Caco-2 (cell line): Measurements from ENCODE around the gene ABHD12. TPM values are rescaled to one million over a fixed set of nuclear protein-coding genes. Genes with fewer than 3 reads are reported as not detected.

ENCODE experiments used
- BruUV-seq: library from RNA; stranded (reverse); fragments of 400-500 nt; replicated peaks from 2 replicates; lab custom pipeline; 2021; lab: Mats Ljungman, UMichigan
- CTCF ChIA-PET: fragments of 300-600 bp; sonication (Branson Sonifier 250); formaldehyde crosslinking; loops from one replicate; lab custom pipeline; 2022; ENCODE audit warnings: antibody characterized with exemption; lab: Charles Lee
- POLR2A ChIA-PET: fragments of 300-600 bp; sonication (Branson Sonifier 250); formaldehyde crosslinking; loops from one replicate; lab custom pipeline; 2022; ENCODE audit warnings: antibody characterized with exemption; lab: Charles Lee
- DNase-seq, 2 experiments: peaks; one replicate each; pipeline versions ENCODE4 v3.0.0 to v3.0.0-alpha.2; 2020 to 2022
- H3K27me3 ChIP-seq: replicated peaks from 2 replicates; pipeline ENCODE4 v1.6.0; 2011; ENCODE audit warnings: low read length; ENCODE audit not compliant: control insufficient read depth, insufficient read depth
- H3K36me3 ChIP-seq: 2 replicates; pipeline ENCODE4 v1.5.1; 2011; ENCODE audit warnings: low read length; ENCODE audit not compliant: control insufficient read depth, insufficient read depth
- H3K4me1 ChIP-seq: fragments of 250-450 bp; sonication (Bioruptor Pico); 2 replicates; pipeline ENCODE4 v1.5.1; 2020; ENCODE audit warnings: mild to moderate bottlenecking
- H3K4me3 ChIP-seq: 2 replicates; pipeline ENCODE4 v1.5.1; 2011; ENCODE audit warnings: low read depth, mild to moderate bottlenecking, control low read depth, low read length
- H3K9me3 ChIP-seq: fragments of 250-450 bp; sonication (Bioruptor Pico); 2 replicates; pipeline ENCODE4 v1.5.1; 2020; ENCODE audit warnings: mild to moderate bottlenecking, moderate library complexity
- H3K27ac Mint-ChIP-seq: one replicate; pipeline ENCODE4 v1.8.0; 2022; ENCODE audit warnings: mixed read lengths; ENCODE audit not compliant: unreplicated experiment
- H3K27me3 Mint-ChIP-seq: one replicate; pipeline ENCODE4 v1.8.0; 2022; ENCODE audit warnings: mixed read lengths; ENCODE audit not compliant: insufficient read depth, unreplicated experiment
- H3K36me3 Mint-ChIP-seq: one replicate; pipeline ENCODE4 v1.8.0; 2022; ENCODE audit warnings: mild to moderate bottlenecking, mixed read lengths; ENCODE audit not compliant: insufficient read depth, unreplicated experiment
- H3K4me1 Mint-ChIP-seq: one replicate; pipeline ENCODE4 v1.8.0; 2022; ENCODE audit warnings: low read depth, mixed read lengths; ENCODE audit not compliant: unreplicated experiment
- H3K4me3 Mint-ChIP-seq: one replicate; pipeline ENCODE4 v1.8.0; 2022; ENCODE audit warnings: mild to moderate bottlenecking, moderate library complexity, mixed read lengths; ENCODE audit not compliant: unreplicated experiment
- H3K9me3 Mint-ChIP-seq: one replicate; pipeline ENCODE4 v1.8.0; 2022; ENCODE audit warnings: mixed read lengths; ENCODE audit not compliant: unreplicated experiment
- intact Hi-C: fragments of 100-400 bp; cut with micrococcal nuclease; formaldehyde crosslinking; loops from one replicate; pipeline ENCODE4 v1.10.0; 2022; ENCODE audit not compliant: unreplicated experiment
- total RNA-seq: library from RNA; stranded (reverse); gene quantifications from 2 replicates; pipeline ENCODE4 v1.2.3, GENCODE V29; 2022
- TF ChIP-seq, protein P1 (sequence below), 2 experiments: fragments of 200-600 bp in 1 of 2; IDR thresholded peaks; 1 replicate in 1 of 2; 2 replicates in 1 of 2; pipeline versions ENCODE4 v1.5.1 to v1.8.0; 2011 to 2022; ENCODE audit warnings: antibody characterized with exemption in 1 of 2, control low read depth in 1 of 2, inconsistent platforms in 1 of 2, low read depth in 1 of 2, low read length in 1 of 2, mild to moderate bottlenecking in 1 of 2, moderate library complexity in 1 of 2; ENCODE audit not compliant: insufficient read depth in 1 of 2, severe bottlenecking in 1 of 2, unreplicated experiment in 1 of 2

The ABHD12 gene
- total RNA-seq, 1 experiment from 2014 or later = 104 TPM

DNA sequence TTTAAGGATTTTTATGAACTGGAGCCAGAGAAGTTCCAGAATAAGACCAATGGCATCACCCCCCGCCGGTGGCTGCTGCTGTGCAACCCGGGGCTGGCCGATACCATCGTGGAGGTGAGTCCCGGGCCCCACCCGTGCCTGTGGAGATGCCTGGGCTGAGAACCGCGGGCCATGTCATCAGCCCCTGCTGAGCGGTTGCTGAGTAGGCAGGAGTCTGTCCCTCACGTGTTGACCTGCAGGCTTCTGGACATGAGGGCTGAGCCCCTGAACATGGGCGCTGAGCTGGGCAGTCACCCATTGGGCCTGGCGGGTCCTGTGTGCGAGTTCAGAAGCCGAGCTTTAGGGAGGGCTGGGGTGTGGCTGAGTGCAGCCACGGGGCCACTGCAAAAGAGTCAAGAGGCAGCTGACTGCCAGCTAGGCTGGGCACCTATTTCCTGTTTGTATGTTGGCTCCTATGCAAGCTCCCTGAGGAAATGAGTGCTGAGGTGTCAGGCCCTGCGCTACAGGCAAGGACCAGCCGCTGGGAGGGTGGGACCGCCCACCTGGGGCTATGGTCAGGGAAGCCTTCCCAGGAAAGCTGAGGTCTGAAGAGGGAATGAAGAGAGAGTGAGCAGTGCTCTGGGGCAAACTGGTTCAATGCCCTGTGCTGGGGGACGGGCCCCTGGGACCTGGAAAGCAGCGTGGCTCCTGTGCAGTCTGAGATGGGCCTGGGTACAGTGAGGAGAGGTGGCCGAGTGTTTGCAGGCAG is 108.4 kb downstream of the ABHD12 start:
- H3K27ac Mint-ChIP-seq = peak overlapping the region; percentile 16
- intact Hi-C loops = no loop called here
- no peaks in the 10 kb centered on the region for H3K27me3 Mint-ChIP-seq
- H3K36me3 Mint-ChIP-seq = peaks cover 34% of the 10 kb centered on the region
- no TSS peak for BruUV-seq
- ChIA-PET CTCF (no interaction called here), POLR2A (no interaction called here)
- no peak overlapping the region for H3K4me3 ChIP-seq
- TF ChIP-seq, protein P1, sequence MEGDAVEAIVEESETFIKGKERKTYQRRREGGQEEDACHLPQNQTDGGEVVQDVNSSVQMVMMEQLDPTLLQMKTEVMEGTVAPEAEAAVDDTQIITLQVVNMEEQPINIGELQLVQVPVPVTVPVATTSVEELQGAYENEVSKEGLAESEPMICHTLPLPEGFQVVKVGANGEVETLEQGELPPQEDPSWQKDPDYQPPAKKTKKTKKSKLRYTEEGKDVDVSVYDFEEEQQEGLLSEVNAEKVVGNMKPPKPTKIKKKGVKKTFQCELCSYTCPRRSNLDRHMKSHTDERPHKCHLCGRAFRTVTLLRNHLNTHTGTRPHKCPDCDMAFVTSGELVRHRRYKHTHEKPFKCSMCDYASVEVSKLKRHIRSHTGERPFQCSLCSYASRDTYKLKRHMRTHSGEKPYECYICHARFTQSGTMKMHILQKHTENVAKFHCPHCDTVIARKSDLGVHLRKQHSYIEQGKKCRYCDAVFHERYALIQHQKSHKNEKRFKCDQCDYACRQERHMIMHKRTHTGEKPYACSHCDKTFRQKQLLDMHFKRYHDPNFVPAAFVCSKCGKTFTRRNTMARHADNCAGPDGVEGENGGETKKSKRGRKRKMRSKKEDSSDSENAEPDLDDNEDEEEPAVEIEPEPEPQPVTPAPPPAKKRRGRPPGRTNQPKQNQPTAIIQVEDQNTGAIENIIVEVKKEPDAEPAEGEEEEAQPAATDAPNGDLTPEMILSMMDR (IDR thresholded peaks at IDR 0.05; ENCODE audit: insufficient read depth in 1 of 2, low read depth in 1 of 2, low read length in 1 of 2, severe bottlenecking in 1 of 2, unreplicated experiment in 1 of 2) = no peak
- no peaks in the 10 kb centered on the region for H3K9me3 ChIP-seq
- H3K4me3 Mint-ChIP-seq = no peak overlapping the region
- no peaks in the 10 kb centered on the region for H3K4me1 ChIP-seq
- H3K9me3 Mint-ChIP-seq = no peaks in the 10 kb centered on the region
- no peaks in the 10 kb centered on the region for H3K4me1 Mint-ChIP-seq
- DNase-seq = peak in 1 of 2 experiments; percentile 30
- H3K36me3 ChIP-seq = no peaks in the 10 kb centered on the region; the same call in 1 of the 2 replicates
- no peaks in the 10 kb centered on the region for H3K27me3 ChIP-seq

DNA sequence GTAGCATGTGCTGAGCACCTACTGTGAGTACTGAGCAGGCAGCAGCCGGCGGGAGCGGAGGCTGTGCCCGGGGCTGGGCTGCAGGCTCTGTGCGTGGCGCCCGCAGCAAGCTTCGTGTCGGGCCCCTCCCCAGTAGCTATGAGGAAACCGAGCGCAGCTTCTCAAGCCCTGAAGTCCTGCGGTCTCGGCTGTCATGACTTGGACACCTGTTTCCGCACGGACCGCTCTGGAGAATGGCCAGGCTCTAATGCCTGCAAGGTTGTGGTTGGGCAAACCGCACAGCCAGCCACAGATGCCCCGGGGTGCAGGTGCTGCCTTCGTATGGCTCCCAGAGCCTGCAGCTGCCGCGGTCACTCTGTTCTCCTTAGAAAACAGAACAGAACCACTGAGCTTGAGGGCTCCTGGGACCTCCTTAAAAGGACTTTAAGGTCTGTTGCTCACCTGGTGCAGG is 109.1 kb downstream of the ABHD12 start:
- no peaks in the 10 kb centered on the region for H3K9me3 Mint-ChIP-seq
- no peak overlapping the region for H3K4me3 Mint-ChIP-seq
- no peak overlapping the region for H3K4me3 ChIP-seq
- no peaks in the 10 kb centered on the region for H3K4me1 Mint-ChIP-seq
- H3K27ac Mint-ChIP-seq = no peak overlapping the region
- no peaks in the 10 kb centered on the region for H3K27me3 ChIP-seq
- ChIA-PET POLR2A (no interaction called here), CTCF (interaction anchor here (0.6 kb wide), 1 partner anchor 14 kb away, joined by 3 read pairs; no protein-coding TSS in a partner anchor)
- H3K27me3 Mint-ChIP-seq = no peaks in the 10 kb centered on the region
- no peaks in the 10 kb centered on the region for H3K9me3 ChIP-seq
- H3K36me3 Mint-ChIP-seq = peaks cover 34% of the 10 kb centered on the region
- H3K4me1 ChIP-seq = no peaks in the 10 kb centered on the region
- H3K36me3 ChIP-seq = no peaks in the 10 kb centered on the region; the same call in 1 of the 2 replicates
- peak in 1 of 2 experiments; percentile 18 for DNase-seq
- intact Hi-C loops = no loop called here
- BruUV-seq = no TSS peak
- TF ChIP-seq, protein P1 (IDR thresholded peaks at IDR 0.05; ENCODE audit: insufficient read depth in 1 of 2, low read depth in 1 of 2, low read length in 1 of 2, severe bottlenecking in 1 of 2, unreplicated experiment in 1 of 2) = no peak

DNA sequence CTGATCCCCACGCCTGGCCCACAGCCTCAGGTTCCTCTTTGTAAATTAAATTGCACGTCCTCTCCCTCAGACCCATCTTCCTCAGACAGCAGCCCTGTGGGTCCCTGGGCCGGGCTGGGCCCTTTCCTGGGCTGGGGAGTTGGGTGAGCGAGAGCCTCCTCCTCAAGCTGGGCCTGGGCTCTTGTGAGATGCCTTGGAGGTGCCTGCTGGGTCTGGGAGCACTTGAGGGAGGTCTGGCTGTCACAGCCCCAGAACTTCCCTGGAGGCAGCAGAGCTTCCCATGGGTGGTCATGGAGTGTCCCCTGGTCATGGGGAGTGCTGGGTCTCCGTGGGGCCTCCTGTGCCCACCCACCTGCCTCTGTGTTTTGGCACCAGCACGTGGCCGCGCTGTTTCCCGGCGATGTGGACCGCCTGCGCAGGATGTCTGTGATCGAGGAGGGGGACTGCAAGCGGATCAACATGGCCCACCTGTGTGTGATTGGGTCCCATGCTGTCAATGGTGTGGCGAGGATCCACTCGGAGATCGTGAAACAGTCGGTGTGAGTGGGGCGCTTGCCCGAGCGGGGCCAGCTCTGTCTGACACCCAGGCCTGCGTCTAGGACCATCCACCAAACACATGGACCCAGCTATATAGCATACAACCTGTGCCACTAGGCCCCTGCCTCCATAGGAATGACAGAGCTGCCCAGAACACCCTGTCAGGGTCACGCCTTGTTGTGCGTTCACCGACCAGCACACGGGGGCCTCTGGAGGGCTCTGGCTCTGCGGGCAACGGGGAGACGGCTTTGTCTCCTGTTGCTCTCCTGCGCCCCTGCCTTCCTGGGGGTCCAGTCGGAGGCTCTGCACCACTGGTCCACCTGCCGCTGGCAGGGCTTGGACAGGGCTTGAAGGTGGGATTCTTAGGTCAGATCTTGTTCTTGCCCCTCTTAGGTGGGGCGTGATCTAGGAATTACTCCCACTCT is 109.8 kb downstream of the ABHD12 start:
- H3K36me3 ChIP-seq = no peaks in the 10 kb centered on the region; the same call in 1 of the 2 replicates
- CTCF ChIA-PET = interaction anchor here (0.6 kb wide), 1 partner anchor 15 kb away, joined by 3 read pairs; no protein-coding TSS in a partner anchor

More for the DNA sequence above, 109.8 kb downstream of the ABHD12 start:
- H3K4me3 Mint-ChIP-seq = no peak overlapping the region
- no peaks in the 10 kb centered on the region for H3K27me3 Mint-ChIP-seq
- intact Hi-C loops = no loop called here
- peaks cover 34% of the 10 kb centered on the region for H3K36me3 Mint-ChIP-seq
- POLR2A ChIA-PET = no interaction called here
- H3K9me3 Mint-ChIP-seq = no peaks in the 10 kb centered on the region
- Histone ChIP-seq H3K4me1 (no peaks in the 10 kb centered on the region), H3K4me3 (no peak overlapping the region), H3K27me3 (no peaks in the 10 kb centered on the region), H3K9me3 (no peaks in the 10 kb centered on the region)
- no peak overlapping the region for H3K27ac Mint-ChIP-seq
- BruUV-seq = no TSS peak
- TF ChIP-seq, protein P1 (IDR thresholded peaks at IDR 0.05; ENCODE audit: insufficient read depth in 1 of 2, low read depth in 1 of 2, low read length in 1 of 2, severe bottlenecking in 1 of 2, unreplicated experiment in 1 of 2) = no peak
- DNase-seq = peak in 1 of 2 experiments; percentile 31
- H3K4me1 Mint-ChIP-seq = no peaks in the 10 kb centered on the region
